ENCODE results near the gene PPM1K. TPM values are rescaled to one million over a fixed set of nuclear protein-coding genes. Genes with fewer than 3 reads are reported as not detected.

The PPM1K gene
- total and polyA plus RNA-seq, 4 donors, result 5.2 to 45.9 (median 12.5) TPM

GRCh38 chr4:88320780-88321373 lies 36.5 kb upstream of the PPM1K start:
- Histone ChIP-seq H3K4me3 (no peak overlapping the region), H3K9me3 (ENCODE audit: control insufficient read depth in 4 of 4, insufficient read depth in 3 of 4, low read length in 3 of 4) (no peaks in the 10 kb centered on the region), H3K27me3 (ENCODE audit: control insufficient read depth in 3 of 3, insufficient read depth in 3 of 3, low read length in 2 of 3) (no peaks in the 10 kb centered on the region), H3K27ac (ENCODE audit: low read depth in 1 of 2, low read length in 1 of 2) (peak overlapping the region in 1 of 2 donors; percentile 6), H3K9ac (ENCODE audit: insufficient read depth in 1 of 2, low read length in 2 of 2) (no peak overlapping the region), H3K36me3 (ENCODE audit: control insufficient read depth in 4 of 4, insufficient read depth in 4 of 4, low read length in 4 of 4) (no peaks in the 10 kb centered on the region), H3K4me1 (ENCODE audit: control insufficient read depth in 5 of 5, insufficient read depth in 5 of 5, low read length in 5 of 5) (no peaks in the 10 kb centered on the region)
- 24 to 28% methylated on average over 5 of the region's 5 CpGs for WGBS, 2 donors
- no peak for TF ChIP-seq CTCF (IDR thresholded peaks at IDR 0.05; ENCODE audit: control extremely low read depth, extremely low read depth)
- ATAC-seq (ENCODE audit: insufficient read depth, low FRiP score) (peak; percentile 84), DNase-seq (peak in 1 of 3 donors; percentile 8)

GRCh38 chr4:88320224-88320779 lies 35.9 kb upstream of the PPM1K start:
- ATAC-seq (ENCODE audit: insufficient read depth, low FRiP score) (no peak), DNase-seq (no peak)
- Histone ChIP-seq H3K9ac (ENCODE audit: insufficient read depth in 1 of 2, low read length in 2 of 2) (no peak overlapping the region), H3K36me3 (ENCODE audit: control insufficient read depth in 4 of 4, insufficient read depth in 4 of 4, low read length in 4 of 4) (no peaks in the 10 kb centered on the region), H3K27ac (ENCODE audit: low read depth in 1 of 2, low read length in 1 of 2) (peak overlapping the region in 1 of 2 donors; percentile 6), H3K4me1 (ENCODE audit: control insufficient read depth in 5 of 5, insufficient read depth in 5 of 5, low read length in 5 of 5) (no peaks in the 10 kb centered on the region), H3K27me3 (ENCODE audit: control insufficient read depth in 3 of 3, insufficient read depth in 3 of 3, low read length in 2 of 3) (no peaks in the 10 kb centered on the region), H3K4me3 (no peak overlapping the region), H3K9me3 (ENCODE audit: control insufficient read depth in 4 of 4, insufficient read depth in 3 of 4, low read length in 3 of 4) (no peaks in the 10 kb centered on the region)
- TF ChIP-seq CTCF (IDR thresholded peaks at IDR 0.05; ENCODE audit: control extremely low read depth, extremely low read depth), result no peak
- 85% methylated on average over 1 of the region's 1 CpG for WGBS, 2 donors

- Histone ChIP-seq H3K36me3 (ENCODE audit: control insufficient read depth in 4 of 4, insufficient read depth in 4 of 4, low read length in 4 of 4) (no peaks in the 10 kb centered on the region), H3K4me1 (ENCODE audit: control insufficient read depth in 5 of 5, insufficient read depth in 5 of 5, low read length in 5 of 5) (no peaks in the 10 kb centered on the region), H3K4me3 (no peak overlapping the region), H3K9ac (ENCODE audit: insufficient read depth in 1 of 2, low read length in 2 of 2) (no peak overlapping the region), H3K27ac (ENCODE audit: low read depth in 1 of 2, low read length in 1 of 2) (no peak overlapping the region), H3K27me3 (ENCODE audit: control insufficient read depth in 3 of 3, insufficient read depth in 3 of 3, low read length in 2 of 3) (no peaks in the 10 kb centered on the region), H3K9me3 (ENCODE audit: control insufficient read depth in 4 of 4, insufficient read depth in 3 of 4, low read length in 3 of 4) (no peaks in the 10 kb centered on the region)
- WGBS, 2 donors, result 79 to 91% methylated on average over 3 of the region's 3 CpGs
- TF ChIP-seq CTCF (IDR thresholded peaks at IDR 0.05; ENCODE audit: control extremely low read depth, extremely low read depth), result no peak
- no peak for ATAC-seq (ENCODE audit: insufficient read depth, low FRiP score)
- no peak for DNase-seq
Observed at GRCh38 chr4:88318751-88319350, 34.5 kb upstream of the PPM1K start.

All from lung (tissue), 12 donors.